GM18951 (cell line): ENCODE measurements around the gene EXOC6B.

ENCODE experiments used
- POLR2A ChIP-seq: IDR thresholded peaks from 4 replicates; pipeline ENCODE4 v1.6.1; 2011; ENCODE audit warnings: mild to moderate bottlenecking; ENCODE audit not compliant: insufficient read length, insufficient read depth; ENCODE audit errors: extremely low read depth
- in situ Hi-C: fragments of 300-500 bp; cut with MboI; formaldehyde crosslinking; loops from one replicate; pipeline ENCODE4 v1.12.0; 2022; ENCODE audit warnings: low sequenced_read_pairs, mixed read lengths, inconsistent platforms; ENCODE audit not compliant: unreplicated experiment

Gene EXOC6B

DNA sequence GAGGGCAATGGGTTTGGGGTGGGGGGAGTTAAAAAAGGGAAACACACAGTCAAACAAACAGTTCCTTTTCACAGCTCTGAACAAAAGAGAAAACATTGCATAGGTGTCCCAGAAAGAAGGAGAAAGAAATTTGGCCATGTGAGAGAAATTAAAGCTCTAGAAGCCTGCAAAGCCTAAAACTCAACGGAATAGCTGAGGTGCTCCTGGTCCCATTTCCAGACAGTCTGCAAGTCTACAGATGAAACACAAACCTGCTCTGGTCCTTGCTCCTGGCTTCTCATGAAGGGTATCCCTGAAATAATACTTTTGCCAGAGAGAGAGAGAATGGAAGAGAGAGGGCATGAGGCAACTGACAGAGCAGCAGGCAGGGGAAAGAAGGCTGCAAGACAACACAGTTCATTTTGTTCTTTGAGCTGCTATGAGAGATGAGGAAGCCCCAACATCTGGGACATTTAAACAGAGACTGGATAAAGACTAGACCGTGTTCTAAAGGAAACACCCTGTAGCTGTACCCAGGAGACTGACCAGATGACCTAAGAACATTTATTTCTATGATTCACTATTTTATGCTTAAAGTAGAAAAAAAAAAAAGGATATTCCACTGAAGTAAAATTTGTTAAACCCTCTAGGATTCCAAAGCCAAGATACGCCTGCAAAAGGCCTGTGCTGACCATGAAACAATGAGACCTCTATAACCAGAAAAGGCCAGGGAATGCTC lies 620.9 kb downstream of the EXOC6B start:
- TF ChIP-seq POLR2A, result no peak
- in situ Hi-C loops, result no loop called here

DNA sequence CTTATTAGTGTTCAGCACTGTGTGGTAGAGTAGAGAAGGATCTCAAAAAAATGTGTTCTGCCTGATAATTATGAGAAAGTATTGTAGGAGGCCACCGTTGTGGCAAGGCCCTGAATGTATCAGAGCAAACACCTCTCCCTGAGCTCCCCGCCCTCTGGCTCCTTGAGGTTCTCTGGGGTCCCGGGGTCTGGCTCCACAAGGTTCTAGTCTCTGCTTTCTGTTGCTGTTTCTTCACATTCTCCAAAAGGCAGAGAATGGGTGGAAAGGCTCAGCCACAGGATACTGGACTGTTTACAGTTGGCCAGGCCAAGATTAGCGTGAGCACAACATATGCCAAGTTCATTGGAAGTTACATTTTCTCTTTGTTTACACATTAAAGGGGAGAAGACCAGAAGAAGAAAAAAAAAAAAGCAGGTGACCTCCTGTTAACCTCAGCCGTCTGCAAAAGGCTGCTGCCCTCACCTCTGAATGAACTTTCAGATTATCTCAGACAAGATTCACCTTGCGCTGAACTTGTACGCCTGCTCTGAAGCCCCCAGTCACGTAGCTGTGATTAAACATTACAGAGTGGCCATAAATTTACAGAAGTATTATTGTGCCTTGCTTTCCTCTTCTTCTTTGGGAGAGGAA lies 621.6 kb downstream of the EXOC6B start:
- no peak for TF ChIP-seq POLR2A
- in situ Hi-C loops, result no loop called here

DNA sequence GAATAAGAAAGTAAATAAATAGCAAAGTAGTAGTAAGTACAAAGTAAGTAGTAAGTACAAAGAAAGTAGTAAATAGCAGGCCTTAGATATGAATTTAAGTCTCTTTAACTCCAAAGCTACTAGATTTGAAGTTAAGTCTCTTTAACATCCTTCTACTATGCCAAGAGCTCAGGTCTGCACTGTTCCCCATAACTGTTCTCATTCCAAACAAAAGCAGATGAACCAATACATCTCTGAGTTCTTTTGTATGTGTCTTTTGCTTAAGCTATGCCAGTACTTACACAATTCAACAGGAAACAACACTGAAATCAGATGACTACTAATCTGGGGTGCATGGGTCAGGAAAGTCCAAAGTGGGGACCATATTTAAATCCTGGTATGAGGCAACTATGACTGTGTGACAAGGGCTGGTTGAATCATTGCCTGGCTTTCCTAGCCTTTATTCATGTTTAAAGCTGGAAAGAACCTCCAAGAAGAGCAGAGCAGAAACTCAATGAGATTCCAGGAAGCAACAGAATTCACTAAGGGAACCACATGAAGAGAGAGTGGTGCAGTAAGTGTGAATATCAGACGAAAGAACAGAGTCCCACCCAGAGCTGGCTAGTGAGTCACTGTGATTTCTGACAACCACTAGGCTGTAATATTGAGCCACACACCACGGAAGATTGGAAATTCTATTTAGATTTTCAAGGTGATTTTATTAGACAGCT lies 627.1 kb downstream of the EXOC6B start:
- in situ Hi-C loops, result no loop called here
- TF ChIP-seq POLR2A, result no peak

DNA sequence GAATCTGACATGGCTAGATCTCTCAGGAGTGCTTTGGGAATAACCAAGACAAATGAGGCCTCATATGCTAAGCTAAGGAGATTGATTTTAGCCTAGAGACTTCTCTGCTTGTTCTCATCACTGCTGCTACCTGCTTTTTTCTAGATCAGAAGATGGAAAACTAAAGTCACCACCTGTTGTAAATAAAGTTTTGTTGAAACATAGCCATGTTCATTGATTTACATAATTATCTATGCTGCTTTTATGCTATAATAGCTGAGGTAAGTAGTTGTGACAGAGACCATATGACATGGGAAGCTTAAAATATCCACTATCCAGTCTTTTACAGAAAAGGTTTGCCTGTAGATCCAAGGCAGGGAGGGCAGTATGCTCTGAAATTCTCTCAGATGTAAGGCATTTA lies 632.1 kb downstream of the EXOC6B start:
- in situ Hi-C loops, result no loop called here
- no peak for TF ChIP-seq POLR2A

DNA sequence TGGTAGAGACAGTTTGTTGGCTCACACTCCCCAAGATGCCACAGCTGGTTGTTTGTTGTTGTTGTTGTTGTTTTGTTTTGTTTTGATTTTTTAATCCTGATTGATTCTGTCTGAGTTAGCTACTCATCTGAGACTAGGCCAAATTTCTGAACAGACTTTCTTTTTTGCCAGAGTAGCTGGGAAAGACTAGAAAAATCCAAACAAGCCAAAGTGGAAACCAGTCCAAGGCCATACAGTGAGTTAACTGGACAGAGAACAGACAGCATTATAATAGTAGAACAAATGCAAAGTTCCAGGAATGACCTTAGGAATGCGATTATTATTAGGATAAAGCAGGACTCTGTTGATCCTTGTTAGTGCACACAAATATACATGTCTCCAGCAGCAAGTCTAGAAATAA lies 634.4 kb downstream of the EXOC6B start:
- TF ChIP-seq POLR2A, result no peak
- in situ Hi-C loops, result no loop called here

DNA sequence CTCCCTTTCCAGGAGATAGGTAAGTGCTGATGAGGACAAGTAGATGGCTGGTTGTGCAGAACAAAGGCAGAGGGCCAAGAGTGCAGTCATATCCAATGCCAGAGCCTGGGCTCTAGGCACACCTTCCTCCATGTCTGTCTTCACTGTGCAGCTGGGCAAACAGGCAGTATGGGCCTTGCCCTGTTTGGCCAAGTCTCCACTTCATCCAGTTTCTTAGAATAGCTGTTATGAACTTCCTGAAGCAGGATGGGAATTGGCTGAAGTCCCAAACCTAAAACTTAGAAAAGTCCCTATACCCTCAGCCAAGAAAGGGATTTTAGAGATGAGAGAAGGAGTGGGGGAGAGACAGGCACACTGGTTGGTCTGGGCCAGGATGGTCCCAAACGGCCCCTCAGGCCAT lies 640.6 kb downstream of the EXOC6B start:
- in situ Hi-C loops, result no loop called here
- no peak for TF ChIP-seq POLR2A

DNA sequence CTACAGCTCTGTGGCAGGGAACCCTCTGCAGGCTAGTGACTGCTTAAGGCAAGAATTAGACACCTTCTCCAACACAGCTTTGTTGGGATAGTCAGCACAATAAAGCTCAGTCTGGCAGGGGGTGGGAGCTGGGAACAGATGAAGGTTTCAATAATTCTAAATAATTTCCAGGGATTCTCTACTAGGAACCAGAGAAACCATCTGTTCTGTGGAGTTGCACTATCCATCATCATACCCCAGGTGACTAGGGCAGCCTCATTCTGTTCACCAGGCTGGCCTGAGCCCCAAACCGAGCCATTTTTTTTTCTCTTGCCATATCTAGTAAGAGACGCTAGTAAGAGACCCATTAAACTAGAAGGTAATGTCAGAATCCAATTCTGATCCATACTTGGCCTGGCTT lies 642.4 kb downstream of the EXOC6B start:
- TF ChIP-seq POLR2A, result no peak
- in situ Hi-C loops, result no loop called here

DNA sequence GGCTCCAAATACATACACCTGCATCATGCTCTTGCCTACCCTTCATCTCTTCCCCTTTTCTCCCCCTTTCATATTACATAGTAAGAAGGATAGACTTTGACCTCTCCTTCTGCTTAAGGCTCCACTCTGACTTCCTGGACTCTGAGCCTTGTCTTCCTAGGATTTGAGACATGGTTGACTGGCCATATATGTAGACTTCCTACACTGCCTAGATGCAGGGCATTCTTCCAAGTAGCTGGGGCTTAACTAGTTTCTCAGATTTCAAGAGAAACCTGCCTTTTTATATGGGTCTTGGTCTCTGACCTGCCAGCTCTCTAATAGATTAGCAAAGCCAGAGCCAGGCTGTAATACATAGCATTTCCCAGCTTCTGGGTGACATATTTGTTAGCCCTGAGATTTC lies 642.8 kb downstream of the EXOC6B start:
- in situ Hi-C loops, result no loop called here
- no peak for TF ChIP-seq POLR2A

DNA sequence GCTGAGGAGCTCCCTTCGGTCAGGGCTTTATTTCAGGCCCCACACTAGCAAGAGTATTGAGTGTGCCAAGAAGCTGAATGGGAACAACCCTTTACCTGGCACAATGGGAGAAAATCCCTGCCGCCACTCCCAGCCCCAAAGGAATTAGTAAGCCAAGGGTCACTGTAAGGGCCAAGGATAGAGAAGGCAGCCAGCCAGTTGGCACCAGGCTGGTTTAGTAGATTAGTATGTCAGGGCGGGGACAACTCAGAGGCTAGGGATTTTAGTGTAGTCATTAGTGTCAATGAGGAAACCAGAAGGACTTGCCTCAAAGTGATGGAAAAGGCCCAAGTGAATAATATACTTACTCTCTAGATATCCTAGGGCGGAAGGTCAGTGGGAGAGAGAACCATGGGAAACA lies 643.3 kb downstream of the EXOC6B start:
- in situ Hi-C loops, result no loop called here
- TF ChIP-seq POLR2A, result no peak

DNA sequence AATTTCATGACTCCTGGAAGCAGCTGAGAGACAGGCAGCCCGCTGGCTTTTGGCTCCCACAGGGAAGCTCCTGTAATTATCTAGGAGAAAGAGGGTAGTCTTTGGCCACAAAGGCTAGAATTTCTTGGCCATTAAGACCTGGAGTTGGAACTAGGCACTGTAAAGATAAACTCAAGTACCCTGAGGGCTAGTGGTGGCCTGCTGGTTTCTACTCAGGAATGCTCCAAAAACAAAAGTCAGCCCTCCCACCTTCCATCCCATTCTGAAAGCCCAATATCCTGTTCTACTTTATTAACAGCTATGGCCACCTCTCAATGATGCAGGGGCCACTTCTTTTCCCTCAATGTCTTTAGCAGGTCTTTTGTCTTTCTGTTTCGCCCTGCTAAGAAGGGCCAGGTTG lies 644.2 kb downstream of the EXOC6B start:
- no peak for TF ChIP-seq POLR2A
- in situ Hi-C loops, result no loop called here

DNA sequence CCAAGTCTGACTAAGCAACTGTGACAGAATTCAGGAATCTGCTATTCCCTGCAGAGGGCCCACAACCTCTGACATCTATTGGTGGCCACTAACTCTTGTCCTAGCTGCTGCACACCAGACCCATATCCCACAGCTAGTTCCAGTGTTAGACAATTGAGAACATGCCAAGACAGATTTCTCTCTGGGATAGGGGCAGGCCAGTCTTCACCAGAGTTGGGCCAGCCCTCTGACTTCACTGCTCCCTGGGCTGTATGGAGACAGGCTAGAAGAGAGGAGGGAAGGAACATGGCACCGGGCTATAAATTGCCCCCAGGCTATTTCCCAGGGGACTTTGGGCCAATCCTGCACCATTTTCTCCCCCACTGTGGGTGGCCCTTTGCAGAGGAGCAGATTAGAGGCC lies 645.5 kb downstream of the EXOC6B start:
- TF ChIP-seq POLR2A, result no peak
- in situ Hi-C loops, result no loop called here

DNA sequence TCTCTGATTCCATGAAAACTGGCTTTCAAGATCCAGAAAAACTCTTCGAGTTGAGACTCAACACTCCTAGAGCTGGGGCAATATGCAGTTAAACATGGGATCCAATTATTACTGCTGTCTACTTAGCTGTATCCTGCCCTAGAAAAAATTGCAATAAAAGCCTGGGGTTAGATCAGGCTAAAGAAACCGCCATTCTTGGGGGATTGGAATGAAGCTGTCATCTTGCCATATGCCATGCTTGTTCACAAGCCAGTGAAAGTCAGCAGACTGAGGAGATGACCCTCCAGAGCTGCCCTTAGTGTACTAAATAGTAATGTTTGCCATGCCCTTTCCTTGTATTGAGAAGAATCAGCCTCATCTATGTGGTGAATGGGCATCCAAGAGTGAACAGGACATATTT lies 647.3 kb downstream of the EXOC6B start:
- TF ChIP-seq POLR2A, result no peak
- in situ Hi-C loops, result no loop called here

DNA sequence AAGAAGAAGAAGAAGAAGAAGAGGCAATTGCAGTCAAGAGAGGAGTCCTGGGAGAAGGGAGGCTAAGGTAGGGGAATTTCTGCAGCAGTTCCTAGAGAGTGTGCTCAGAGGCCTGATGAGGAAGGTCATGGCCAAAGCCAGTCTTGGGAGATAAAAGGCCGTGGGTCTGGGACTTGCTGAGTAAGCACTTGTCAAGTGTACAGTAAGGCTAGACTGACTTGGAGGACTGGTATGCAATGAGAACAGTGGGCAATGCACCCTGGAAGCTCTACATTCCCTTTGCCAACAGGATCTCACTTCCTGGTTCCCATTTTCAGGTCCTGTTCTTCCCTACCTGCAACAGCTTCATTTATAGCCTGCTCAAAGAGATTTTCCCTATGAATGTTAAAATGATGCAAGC lies 649.6 kb downstream of the EXOC6B start:
- in situ Hi-C loops, result no loop called here
- TF ChIP-seq POLR2A, result no peak

DNA sequence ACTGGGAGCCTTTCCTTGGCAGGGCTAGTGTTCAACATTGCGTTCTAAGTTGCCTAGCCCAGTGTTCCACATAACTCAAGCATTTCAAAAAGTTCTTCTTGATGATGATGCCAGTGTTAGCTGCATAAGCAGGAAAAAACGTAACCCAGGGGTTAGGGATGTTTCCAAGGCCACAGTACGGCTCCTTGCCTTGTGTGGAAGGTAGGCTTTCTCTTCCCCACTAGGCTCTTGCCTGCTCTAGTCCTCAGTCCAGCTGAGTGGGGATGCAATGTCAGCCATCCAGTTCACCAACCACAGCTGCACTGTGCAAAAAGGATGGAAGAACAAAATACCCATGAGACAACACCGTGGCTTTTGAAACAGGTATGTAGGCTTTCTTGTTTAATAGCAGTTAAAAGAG lies 650.2 kb downstream of the EXOC6B start:
- no peak for TF ChIP-seq POLR2A
- in situ Hi-C loops, result no loop called here
